ENCODE results near the gene GRIK1. TPM values are rescaled to one million over a fixed set of nuclear protein-coding genes. Genes with fewer than 3 reads are reported as not detected.

The GRIK1 gene
- total RNA-seq, 1 donor from 2014 or later, result not detected

DNA sequence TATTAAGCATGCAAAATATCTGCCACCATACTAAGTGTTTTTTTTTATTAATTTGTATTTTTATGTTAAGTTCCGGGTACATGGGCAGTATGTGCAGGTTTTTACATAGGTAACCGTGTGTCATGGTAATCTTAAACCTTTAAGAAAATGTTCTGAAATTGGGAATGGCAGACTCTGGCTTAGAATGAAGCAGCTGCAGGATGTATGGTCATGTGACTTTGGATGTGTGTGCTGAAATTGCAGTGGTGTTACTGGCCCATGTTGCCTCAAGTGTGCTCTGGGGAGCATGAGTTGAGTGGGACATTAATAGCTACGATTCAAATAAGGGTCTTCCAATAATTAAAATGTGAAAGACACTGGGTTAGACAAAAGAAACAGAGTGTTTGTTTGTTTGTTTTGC is 6.7 kb downstream of the GRIK1 start:
- no peak for DNase-seq (ENCODE audit: low spot score)
- Mint-ChIP-seq H3K9me3 (ENCODE audit: unreplicated experiment) (no peaks in the 10 kb centered on the region), H3K4me1 (ENCODE audit: unreplicated experiment) (no peaks in the 10 kb centered on the region), H3K27me3 (ENCODE audit: unreplicated experiment) (peaks cover 3% of the 10 kb centered on the region), H3K4me3 (ENCODE audit: unreplicated experiment) (no peak overlapping the region), H3K36me3 (ENCODE audit: low read depth, unreplicated experiment) (no peaks in the 10 kb centered on the region), H3K27ac (ENCODE audit: unreplicated experiment) (no peak overlapping the region)
- TF ChIP-seq, protein P1, sequence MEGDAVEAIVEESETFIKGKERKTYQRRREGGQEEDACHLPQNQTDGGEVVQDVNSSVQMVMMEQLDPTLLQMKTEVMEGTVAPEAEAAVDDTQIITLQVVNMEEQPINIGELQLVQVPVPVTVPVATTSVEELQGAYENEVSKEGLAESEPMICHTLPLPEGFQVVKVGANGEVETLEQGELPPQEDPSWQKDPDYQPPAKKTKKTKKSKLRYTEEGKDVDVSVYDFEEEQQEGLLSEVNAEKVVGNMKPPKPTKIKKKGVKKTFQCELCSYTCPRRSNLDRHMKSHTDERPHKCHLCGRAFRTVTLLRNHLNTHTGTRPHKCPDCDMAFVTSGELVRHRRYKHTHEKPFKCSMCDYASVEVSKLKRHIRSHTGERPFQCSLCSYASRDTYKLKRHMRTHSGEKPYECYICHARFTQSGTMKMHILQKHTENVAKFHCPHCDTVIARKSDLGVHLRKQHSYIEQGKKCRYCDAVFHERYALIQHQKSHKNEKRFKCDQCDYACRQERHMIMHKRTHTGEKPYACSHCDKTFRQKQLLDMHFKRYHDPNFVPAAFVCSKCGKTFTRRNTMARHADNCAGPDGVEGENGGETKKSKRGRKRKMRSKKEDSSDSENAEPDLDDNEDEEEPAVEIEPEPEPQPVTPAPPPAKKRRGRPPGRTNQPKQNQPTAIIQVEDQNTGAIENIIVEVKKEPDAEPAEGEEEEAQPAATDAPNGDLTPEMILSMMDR (IDR thresholded peaks at IDR 0.05; ENCODE audit: unreplicated experiment), result no peak

- H3K36me3 Mint-ChIP-seq (ENCODE audit: low read depth, unreplicated experiment), result no peaks in the 10 kb centered on the region
- no peaks in the 10 kb centered on the region for H3K4me1 Mint-ChIP-seq (ENCODE audit: unreplicated experiment)
- no peaks in the 10 kb centered on the region for H3K9me3 Mint-ChIP-seq (ENCODE audit: unreplicated experiment)
- TF ChIP-seq, protein P1 (IDR thresholded peaks at IDR 0.05; ENCODE audit: unreplicated experiment), result no peak
- DNase-seq (ENCODE audit: low spot score), result no peak
- no peak overlapping the region for H3K4me3 Mint-ChIP-seq (ENCODE audit: unreplicated experiment)
- no peaks in the 10 kb centered on the region for H3K27me3 Mint-ChIP-seq (ENCODE audit: unreplicated experiment)
- no peak overlapping the region for H3K27ac Mint-ChIP-seq (ENCODE audit: unreplicated experiment)
Measured at GRCh38 chr21:29928537-29928936, 11.3 kb downstream of the GRIK1 start.

DNA sequence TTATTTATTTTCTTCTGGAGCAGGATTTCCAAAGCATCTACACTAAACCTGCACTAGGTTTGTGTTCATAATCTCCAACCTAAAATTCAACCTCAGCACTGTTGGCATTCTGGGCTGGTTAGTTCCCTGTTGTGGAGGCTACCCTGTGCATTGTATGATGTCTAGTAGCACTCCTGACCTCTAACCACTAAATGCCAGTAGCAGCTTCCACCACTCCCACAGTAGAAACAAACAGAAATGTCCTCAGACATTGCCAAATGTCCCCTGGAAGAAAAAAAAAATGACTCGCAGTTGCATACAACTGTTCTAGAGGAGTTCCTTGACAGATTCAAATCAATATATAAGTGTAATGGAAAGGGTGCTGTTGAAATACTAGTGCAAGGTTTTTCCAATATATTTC is 18.9 kb downstream of the GRIK1 start:
- Mint-ChIP-seq H3K27ac (ENCODE audit: unreplicated experiment) (no peak overlapping the region), H3K4me1 (ENCODE audit: unreplicated experiment) (no peaks in the 10 kb centered on the region), H3K4me3 (ENCODE audit: unreplicated experiment) (no peak overlapping the region), H3K36me3 (ENCODE audit: low read depth, unreplicated experiment) (no peaks in the 10 kb centered on the region), H3K9me3 (ENCODE audit: unreplicated experiment) (no peaks in the 10 kb centered on the region), H3K27me3 (ENCODE audit: unreplicated experiment) (no peaks in the 10 kb centered on the region)
- TF ChIP-seq, protein P1 (IDR thresholded peaks at IDR 0.05; ENCODE audit: unreplicated experiment), result no peak
- DNase-seq (ENCODE audit: low spot score), result no peak

DNA sequence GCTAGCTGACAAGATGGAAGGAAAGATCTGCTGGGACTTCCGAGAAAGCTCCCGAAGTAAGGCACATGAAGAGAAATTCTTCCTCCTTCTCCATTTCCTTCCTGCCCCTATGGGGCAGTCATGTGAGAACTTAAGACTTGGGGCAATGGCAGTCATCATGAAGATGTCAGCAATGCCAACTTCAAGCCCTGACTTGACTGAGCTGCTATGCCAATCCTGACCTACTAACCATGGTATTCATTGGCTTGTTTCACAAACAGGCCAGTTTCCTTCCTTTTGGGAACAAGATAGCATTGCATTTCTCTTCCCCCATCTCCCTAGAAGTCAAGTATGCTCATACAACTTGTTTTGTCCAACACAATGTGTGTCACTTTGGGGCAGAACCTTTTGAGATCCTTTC is 25.5 kb downstream of the GRIK1 start:
- TF ChIP-seq, protein P1 (IDR thresholded peaks at IDR 0.05; ENCODE audit: unreplicated experiment), result no peak
- H3K27ac Mint-ChIP-seq (ENCODE audit: unreplicated experiment), result no peak overlapping the region
- H3K27me3 Mint-ChIP-seq (ENCODE audit: unreplicated experiment), result no peaks in the 10 kb centered on the region
- H3K4me1 Mint-ChIP-seq (ENCODE audit: unreplicated experiment), result no peaks in the 10 kb centered on the region
- H3K36me3 Mint-ChIP-seq (ENCODE audit: low read depth, unreplicated experiment), result no peaks in the 10 kb centered on the region
- no peaks in the 10 kb centered on the region for H3K9me3 Mint-ChIP-seq (ENCODE audit: unreplicated experiment)
- H3K4me3 Mint-ChIP-seq (ENCODE audit: unreplicated experiment), result no peak overlapping the region
- no peak for DNase-seq (ENCODE audit: low spot score)

GRCh38 chr21:29909571-29909970 is 30.2 kb downstream of the GRIK1 start:
- TF ChIP-seq, protein P1 (IDR thresholded peaks at IDR 0.05; ENCODE audit: unreplicated experiment), result no peak

More at GRCh38 chr21:29909571-29909970, 30.2 kb downstream of the GRIK1 start:
- H3K4me3 Mint-ChIP-seq (ENCODE audit: unreplicated experiment), result no peak overlapping the region
- H3K9me3 Mint-ChIP-seq (ENCODE audit: unreplicated experiment), result no peaks in the 10 kb centered on the region
- no peaks in the 10 kb centered on the region for H3K4me1 Mint-ChIP-seq (ENCODE audit: unreplicated experiment)
- no peaks in the 10 kb centered on the region for H3K27me3 Mint-ChIP-seq (ENCODE audit: unreplicated experiment)
- no peak for DNase-seq (ENCODE audit: low spot score)
- H3K36me3 Mint-ChIP-seq (ENCODE audit: low read depth, unreplicated experiment), result no peaks in the 10 kb centered on the region
- H3K27ac Mint-ChIP-seq (ENCODE audit: unreplicated experiment), result no peak overlapping the region
